Lower leg skin (tissue), 3 donors: Measurements from ENCODE around the gene DISC1.

ENCODE experiments used
- CTCF ChIP-seq, 3 donors: fragments of 450-650 bp; IDR thresholded peaks; one replicate each; pipeline ENCODE4 v1.5.1; 2016; ENCODE audit warnings: antibody characterized with exemption in 3 of 3, mild to moderate bottlenecking in 3 of 3, moderate library complexity in 2 of 3
- POLR2A ChIP-seq, 2 donors: fragments of 450-650 bp; IDR thresholded peaks; one replicate each; pipeline ENCODE4 v1.6.1; 2016 to 2017; ENCODE audit warnings: antibody characterized with exemption in 2 of 2, mild to moderate bottlenecking in 1 of 2, moderate library complexity in 1 of 2

DNA sequence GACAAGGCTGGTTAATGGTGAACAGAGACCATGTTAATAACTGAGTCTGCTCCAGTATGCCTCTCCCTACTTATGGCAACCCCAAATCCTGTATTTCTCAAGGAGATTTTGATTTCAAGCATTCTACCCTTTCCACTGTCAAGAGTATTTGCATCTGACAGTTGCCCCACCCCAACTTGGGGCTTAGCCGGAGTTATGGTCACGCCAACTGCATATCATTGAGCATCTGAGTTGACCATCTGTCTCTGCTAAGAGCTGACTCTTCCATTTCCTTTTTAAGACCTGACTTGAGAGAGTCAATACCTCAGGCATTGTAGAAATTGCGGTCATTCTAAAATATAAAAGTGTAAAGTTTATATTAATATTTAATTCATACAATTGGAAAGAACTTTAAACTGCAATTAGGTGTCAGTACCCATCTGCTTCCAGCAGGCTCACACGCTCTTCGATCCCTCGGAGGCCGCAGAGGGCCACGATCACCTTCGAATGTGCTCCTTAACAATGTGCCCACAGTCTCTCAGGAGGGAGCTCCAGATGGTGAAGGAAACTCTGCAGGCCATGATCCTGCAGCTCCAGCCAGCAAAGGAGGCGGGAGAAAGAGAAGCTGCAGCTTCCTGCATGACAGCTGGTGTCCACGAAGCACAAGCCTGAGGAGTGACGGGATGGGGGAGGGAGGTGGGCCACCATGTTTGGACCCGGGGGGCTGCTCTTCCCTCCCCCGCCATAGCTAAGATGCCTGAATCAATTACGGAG lies 409.8 kb downstream of the DISC1 start:
- TF ChIP-seq CTCF (IDR thresholded peaks at IDR 0.05), result no peak
- no peak for TF ChIP-seq POLR2A (IDR thresholded peaks at IDR 0.05)
